ENCODE results near the gene SMIM32. TPM values are rescaled to one million over a fixed set of nuclear protein-coding genes. Genes with fewer than 3 reads are reported as not detected.
A peak's percentile ranks its signal among the peaks of the same experiment; 100 is the strongest.

The SMIM32 gene
- total RNA-seq, 1 donor from 2014 or later = not detected

- no peaks in the 10 kb centered on the region for H3K27me3 ChIP-seq
- no peak for DNase-seq (ENCODE audit: low spot score in 2 of 2)
- intact Hi-C loops (cut with DNase I) = no loop called here
Observed at GRCh38 chr5:136207631-136208030, 14.7 kb upstream of the SMIM32 start.

GRCh38 chr5:136206361-136206760 lies 13.4 kb upstream of the SMIM32 start:
- Histone ChIP-seq H3K27ac (no peak overlapping the region), H3K27me3 (no peaks in the 10 kb centered on the region), H3K36me3 (no peaks in the 10 kb centered on the region), H3K4me1 (no peaks in the 10 kb centered on the region), H3K4me3 (no peak overlapping the region), H3K9me3 (no peaks in the 10 kb centered on the region)
- intact Hi-C loops (cut with DNase I) = no loop called here
- DNase-seq (ENCODE audit: low spot score in 2 of 2) = no peak
- no peak for TF ChIP-seq CTCF (IDR thresholded peaks at IDR 0.05)

More at GRCh38 chr5:136207631-136208030, 14.7 kb upstream of the SMIM32 start:
- no peaks in the 10 kb centered on the region for H3K36me3 ChIP-seq
- no peak for TF ChIP-seq CTCF (IDR thresholded peaks at IDR 0.05)
- H3K4me1 ChIP-seq = no peaks in the 10 kb centered on the region
- no peak overlapping the region for H3K4me3 ChIP-seq
- H3K27ac ChIP-seq = no peak overlapping the region
- H3K9me3 ChIP-seq = no peaks in the 10 kb centered on the region

- peak in 1 of 2 donors; percentile 21 for DNase-seq (ENCODE audit: low spot score in 2 of 2)
- intact Hi-C loops (cut with DNase I) = no loop called here
- Histone ChIP-seq H3K27ac (no peak overlapping the region), H3K36me3 (no peaks in the 10 kb centered on the region), H3K4me3 (no peak overlapping the region), H3K27me3 (no peaks in the 10 kb centered on the region), H3K4me1 (no peaks in the 10 kb centered on the region), H3K9me3 (no peaks in the 10 kb centered on the region)
- TF ChIP-seq CTCF (IDR thresholded peaks at IDR 0.05) = no peak
Observed at GRCh38 chr5:136205941-136206340, 13.0 kb upstream of the SMIM32 start.

- Histone ChIP-seq H3K9me3 (no peaks in the 10 kb centered on the region), H3K4me1 (no peaks in the 10 kb centered on the region), H3K27ac (no peak overlapping the region), H3K4me3 (no peak overlapping the region), H3K36me3 (no peaks in the 10 kb centered on the region), H3K27me3 (no peaks in the 10 kb centered on the region)
- intact Hi-C loops (cut with DNase I) = no loop called here
- no peak for TF ChIP-seq CTCF (IDR thresholded peaks at IDR 0.05)
- DNase-seq (ENCODE audit: low spot score in 2 of 2) = peak in 1 of 2 donors; percentile 24
Observed at GRCh38 chr5:136205061-136205702, 12.2 kb upstream of the SMIM32 start.

GRCh38 chr5:136203303-136203922 lies 10.5 kb upstream of the SMIM32 start:
- no peak overlapping the region for H3K27ac ChIP-seq
- no peaks in the 10 kb centered on the region for H3K4me1 ChIP-seq
- H3K27me3 ChIP-seq = no peaks in the 10 kb centered on the region
- no peaks in the 10 kb centered on the region for H3K36me3 ChIP-seq
- peak in 1 of 2 donors; percentile 24 for DNase-seq (ENCODE audit: low spot score in 2 of 2)
- no peak overlapping the region for H3K4me3 ChIP-seq
- intact Hi-C loops (cut with DNase I) = no loop called here
- no peaks in the 10 kb centered on the region for H3K9me3 ChIP-seq
- TF ChIP-seq CTCF (IDR thresholded peaks at IDR 0.05) = no peak

All from ascending aorta (tissue), 2 donors.